ENCODE measurements around the gene CBFB. TPM values are rescaled to one million over a fixed set of nuclear protein-coding genes. Genes with fewer than 3 reads are reported as not detected.

The CBFB gene
- total RNA-seq, 4 donors from 2014 or later, result 38.9 to 105 (median 96.5) TPM

DNA sequence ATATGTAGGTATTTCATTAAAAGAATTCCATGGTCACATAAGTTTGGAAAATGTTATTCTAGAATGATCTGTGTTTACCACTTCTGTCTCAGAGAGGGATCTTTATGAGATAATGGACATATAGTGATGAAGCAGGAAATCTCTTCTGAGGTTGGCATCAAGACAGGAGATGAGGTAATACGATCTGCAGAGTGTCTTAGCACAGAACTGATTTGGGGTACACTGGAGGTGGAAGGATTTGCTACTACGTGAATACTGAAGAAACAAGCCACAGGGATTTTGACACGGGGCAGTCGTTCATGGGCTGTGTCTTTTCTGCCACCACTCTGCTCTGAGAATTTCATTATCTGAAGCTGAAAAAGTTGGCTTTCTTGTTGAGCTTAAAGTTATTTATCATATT is 5.5 kb downstream of the CBFB start:
- no peak for TF ChIP-seq POLR2A (IDR thresholded peaks at IDR 0.05)
- TF ChIP-seq, protein P1, sequence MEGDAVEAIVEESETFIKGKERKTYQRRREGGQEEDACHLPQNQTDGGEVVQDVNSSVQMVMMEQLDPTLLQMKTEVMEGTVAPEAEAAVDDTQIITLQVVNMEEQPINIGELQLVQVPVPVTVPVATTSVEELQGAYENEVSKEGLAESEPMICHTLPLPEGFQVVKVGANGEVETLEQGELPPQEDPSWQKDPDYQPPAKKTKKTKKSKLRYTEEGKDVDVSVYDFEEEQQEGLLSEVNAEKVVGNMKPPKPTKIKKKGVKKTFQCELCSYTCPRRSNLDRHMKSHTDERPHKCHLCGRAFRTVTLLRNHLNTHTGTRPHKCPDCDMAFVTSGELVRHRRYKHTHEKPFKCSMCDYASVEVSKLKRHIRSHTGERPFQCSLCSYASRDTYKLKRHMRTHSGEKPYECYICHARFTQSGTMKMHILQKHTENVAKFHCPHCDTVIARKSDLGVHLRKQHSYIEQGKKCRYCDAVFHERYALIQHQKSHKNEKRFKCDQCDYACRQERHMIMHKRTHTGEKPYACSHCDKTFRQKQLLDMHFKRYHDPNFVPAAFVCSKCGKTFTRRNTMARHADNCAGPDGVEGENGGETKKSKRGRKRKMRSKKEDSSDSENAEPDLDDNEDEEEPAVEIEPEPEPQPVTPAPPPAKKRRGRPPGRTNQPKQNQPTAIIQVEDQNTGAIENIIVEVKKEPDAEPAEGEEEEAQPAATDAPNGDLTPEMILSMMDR (IDR thresholded peaks at IDR 0.05 in 4 of 5, conservative IDR thresholded peaks at IDR 0.05 in 1 of 5), result no peak
- Histone ChIP-seq H3K27ac (no peak overlapping the region), H3K4me3 (no peak overlapping the region), H3K9me3 (no peaks in the 10 kb centered on the region), H3K4me1 (peaks cover 28 to 47% of the 10 kb centered on the region in 2 donors), H3K27me3 (no peaks in the 10 kb centered on the region), H3K36me3 (peaks cover 0 to 12% of the 10 kb centered on the region in 2 donors)
- no peak for DNase-seq
- ATAC-seq, result no peak
- intact Hi-C loops (cut with DNase I; ENCODE audit: low total_unique reads), result no loop called here
- in situ Hi-C loops (cut with MboI; ENCODE audit: low sequenced_read_pairs in 4 of 4), result no loop called here

DNA sequence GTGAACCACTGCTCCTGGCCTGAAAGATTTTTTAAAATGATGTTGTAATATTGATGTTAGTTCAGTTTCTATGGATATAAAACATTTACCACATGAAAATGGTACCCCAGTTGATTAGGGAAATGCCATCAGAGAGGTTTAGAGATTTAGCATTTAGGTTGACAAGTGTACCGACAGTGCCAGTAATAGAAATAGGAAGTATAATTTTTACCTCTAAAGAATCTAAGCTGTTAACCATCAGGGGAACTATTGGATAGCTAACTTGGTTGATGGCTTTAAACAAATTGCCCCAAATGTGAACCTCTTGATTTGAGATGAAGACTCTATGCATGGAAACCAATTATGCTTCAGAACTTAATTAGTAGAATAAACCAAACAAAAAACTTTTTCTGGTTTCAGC is 6.4 kb downstream of the CBFB start:
- TF ChIP-seq POLR2A (IDR thresholded peaks at IDR 0.05), result no peak
- TF ChIP-seq, protein P1 (IDR thresholded peaks at IDR 0.05 in 4 of 5, conservative IDR thresholded peaks at IDR 0.05 in 1 of 5), result no peak
- H3K27ac ChIP-seq, result no peak overlapping the region
- peaks cover 0 to 13% of the 10 kb centered on the region in 2 donors for H3K36me3 ChIP-seq
- no peaks in the 10 kb centered on the region for H3K27me3 ChIP-seq
- no peaks in the 10 kb centered on the region for H3K9me3 ChIP-seq
- H3K4me3 ChIP-seq, result no peak overlapping the region
- ATAC-seq (no peak), DNase-seq (no peak)
- in situ Hi-C loops (cut with MboI; ENCODE audit: low sequenced_read_pairs in 4 of 4), result no loop called here
- peaks cover 23 to 44% of the 10 kb centered on the region in 2 donors for H3K4me1 ChIP-seq
- intact Hi-C loops (cut with DNase I; ENCODE audit: low total_unique reads), result no loop called here

DNA sequence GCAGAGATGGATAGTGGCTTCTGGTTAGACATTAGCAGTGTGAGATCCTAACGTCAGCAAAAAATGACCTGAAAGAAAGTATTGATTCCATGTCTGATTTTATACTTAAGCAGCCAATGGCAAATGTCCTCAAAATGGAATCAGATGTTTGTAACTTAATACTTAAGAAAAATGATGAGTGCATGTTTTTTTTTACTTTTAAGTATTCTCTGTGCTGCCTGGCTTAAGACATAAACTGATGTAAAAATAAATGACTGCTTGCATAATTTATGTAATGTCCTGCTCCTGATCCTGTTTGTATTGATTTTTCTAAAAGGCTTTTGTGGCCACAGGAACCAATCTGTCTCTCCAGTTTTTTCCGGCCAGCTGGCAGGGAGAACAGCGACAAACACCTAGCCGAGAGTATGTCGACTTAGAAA is 7.4 kb downstream of the CBFB start:
- H3K4me1 ChIP-seq, result peaks cover 14 to 39% of the 10 kb centered on the region in 2 donors
- intact Hi-C loops (cut with DNase I; ENCODE audit: low total_unique reads), result no loop called here
- TF ChIP-seq, protein P1 (IDR thresholded peaks at IDR 0.05 in 4 of 5, conservative IDR thresholded peaks at IDR 0.05 in 1 of 5), result no peak
- no peak for TF ChIP-seq POLR2A (IDR thresholded peaks at IDR 0.05)

DNA sequence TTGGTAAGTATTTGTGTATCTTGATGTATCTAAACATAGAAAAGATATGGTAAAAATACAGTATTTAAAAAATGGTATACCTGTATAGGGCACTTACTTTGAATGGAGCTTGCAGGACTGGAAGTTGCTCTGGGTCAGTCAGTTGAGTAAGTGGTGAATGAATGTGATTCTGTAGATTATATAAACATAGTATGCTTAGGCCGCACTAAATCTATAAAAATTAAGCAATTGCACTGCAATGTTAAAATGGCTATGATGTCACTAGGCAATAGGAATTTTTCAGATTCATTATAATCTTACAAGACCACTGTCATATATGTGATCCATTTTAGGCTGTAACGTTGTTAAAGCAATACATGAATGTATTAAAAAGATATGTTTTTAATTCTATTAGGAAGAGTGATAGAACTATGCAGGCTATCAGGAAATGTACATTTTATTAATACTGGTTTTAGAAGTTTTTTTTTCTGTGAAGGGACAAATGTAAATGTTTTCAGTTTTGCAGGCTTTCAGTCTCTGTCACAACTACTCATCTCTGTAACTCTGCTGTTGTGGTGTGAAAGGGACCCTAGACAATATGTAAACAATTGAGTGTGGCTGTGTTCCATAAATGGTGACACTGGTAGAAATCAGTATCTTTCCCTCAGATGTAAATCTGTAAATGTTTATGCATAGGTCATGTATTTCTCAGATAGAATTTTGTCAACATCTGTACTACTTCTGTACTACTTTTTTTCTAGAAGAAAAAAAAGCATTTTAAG is 10.5 kb downstream of the CBFB start:
- in situ Hi-C loops (cut with MboI; ENCODE audit: low sequenced_read_pairs in 4 of 4), result no loop called here
- Histone ChIP-seq H3K4me1 (peaks cover 6 to 24% of the 10 kb centered on the region in 2 donors), H3K9me3 (no peaks in the 10 kb centered on the region), H3K27me3 (no peaks in the 10 kb centered on the region), H3K36me3 (peaks cover 0 to 13% of the 10 kb centered on the region in 2 donors), H3K4me3 (no peak overlapping the region), H3K27ac (no peak overlapping the region)
- no peak for DNase-seq
- TF ChIP-seq, protein P1 (IDR thresholded peaks at IDR 0.05 in 4 of 5, conservative IDR thresholded peaks at IDR 0.05 in 1 of 5), result no peak
- no peak for TF ChIP-seq POLR2A (IDR thresholded peaks at IDR 0.05)
- intact Hi-C loops (cut with DNase I; ENCODE audit: low total_unique reads), result no loop called here
- ATAC-seq, result no peak

More for the DNA sequence above, 7.4 kb downstream of the CBFB start:
- Histone ChIP-seq H3K27ac (no peak overlapping the region), H3K9me3 (no peaks in the 10 kb centered on the region), H3K27me3 (no peaks in the 10 kb centered on the region), H3K36me3 (peaks cover 0 to 13% of the 10 kb centered on the region in 2 donors), H3K4me3 (no peak overlapping the region)
- DNase-seq (no peak), ATAC-seq (no peak)
- in situ Hi-C loops (cut with MboI; ENCODE audit: low sequenced_read_pairs in 4 of 4), result no loop called here
